ENCODE measurements around the gene DIMT1.

The DIMT1 gene

DNA sequence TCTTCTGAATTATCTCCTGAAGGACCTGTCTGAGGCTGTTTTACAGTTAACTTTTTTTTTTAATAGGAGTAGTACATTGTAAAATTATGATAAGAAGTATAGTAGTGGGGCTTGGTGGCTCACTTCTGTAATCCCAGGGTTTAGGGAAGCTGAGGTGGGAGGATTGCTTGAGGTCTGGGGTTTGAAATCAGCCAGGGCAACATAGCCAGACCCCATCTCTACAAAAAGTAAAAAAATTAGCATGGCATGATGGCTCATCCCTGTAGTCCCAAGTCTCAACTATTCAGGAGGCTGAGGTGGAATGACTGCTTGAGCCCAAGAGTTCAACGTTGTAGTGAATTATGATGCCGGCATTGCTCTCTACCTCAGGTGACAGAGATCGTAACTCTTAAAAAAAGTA lies 15.9 kb upstream of the DIMT1 start:
- TF ChIP-seq, protein P1, sequence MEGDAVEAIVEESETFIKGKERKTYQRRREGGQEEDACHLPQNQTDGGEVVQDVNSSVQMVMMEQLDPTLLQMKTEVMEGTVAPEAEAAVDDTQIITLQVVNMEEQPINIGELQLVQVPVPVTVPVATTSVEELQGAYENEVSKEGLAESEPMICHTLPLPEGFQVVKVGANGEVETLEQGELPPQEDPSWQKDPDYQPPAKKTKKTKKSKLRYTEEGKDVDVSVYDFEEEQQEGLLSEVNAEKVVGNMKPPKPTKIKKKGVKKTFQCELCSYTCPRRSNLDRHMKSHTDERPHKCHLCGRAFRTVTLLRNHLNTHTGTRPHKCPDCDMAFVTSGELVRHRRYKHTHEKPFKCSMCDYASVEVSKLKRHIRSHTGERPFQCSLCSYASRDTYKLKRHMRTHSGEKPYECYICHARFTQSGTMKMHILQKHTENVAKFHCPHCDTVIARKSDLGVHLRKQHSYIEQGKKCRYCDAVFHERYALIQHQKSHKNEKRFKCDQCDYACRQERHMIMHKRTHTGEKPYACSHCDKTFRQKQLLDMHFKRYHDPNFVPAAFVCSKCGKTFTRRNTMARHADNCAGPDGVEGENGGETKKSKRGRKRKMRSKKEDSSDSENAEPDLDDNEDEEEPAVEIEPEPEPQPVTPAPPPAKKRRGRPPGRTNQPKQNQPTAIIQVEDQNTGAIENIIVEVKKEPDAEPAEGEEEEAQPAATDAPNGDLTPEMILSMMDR (IDR thresholded peaks at IDR 0.05), result no peak

DNA sequence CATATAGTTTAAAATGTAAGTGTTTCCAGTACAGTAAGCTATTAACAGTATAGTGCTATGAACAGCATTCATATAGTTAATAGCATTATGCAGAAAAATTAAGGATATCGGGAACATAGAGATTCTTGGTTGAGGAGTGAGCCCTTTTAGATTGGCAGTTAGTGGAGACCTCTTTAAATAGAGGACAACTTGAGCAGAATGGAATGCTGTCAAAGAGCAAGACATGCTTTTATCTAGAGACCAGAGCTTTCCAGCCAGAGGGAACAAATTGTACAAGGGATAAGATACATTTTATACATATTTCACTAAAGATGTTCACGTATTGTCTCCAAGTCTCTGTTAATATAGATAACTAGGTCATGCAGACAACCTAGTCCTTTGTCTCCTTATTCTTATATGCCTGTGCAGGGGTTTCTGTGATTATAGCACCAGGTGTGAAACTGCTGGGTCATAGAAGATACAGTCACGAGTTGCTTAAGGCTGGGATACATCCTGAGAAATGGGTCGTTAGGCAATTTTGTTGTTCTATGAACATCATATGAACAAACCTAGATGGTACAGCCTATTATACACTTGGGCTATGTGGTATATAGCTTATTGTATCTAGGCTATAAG lies 14.9 kb upstream of the DIMT1 start:
- TF ChIP-seq, protein P1 (IDR thresholded peaks at IDR 0.05), result no peak

DNA sequence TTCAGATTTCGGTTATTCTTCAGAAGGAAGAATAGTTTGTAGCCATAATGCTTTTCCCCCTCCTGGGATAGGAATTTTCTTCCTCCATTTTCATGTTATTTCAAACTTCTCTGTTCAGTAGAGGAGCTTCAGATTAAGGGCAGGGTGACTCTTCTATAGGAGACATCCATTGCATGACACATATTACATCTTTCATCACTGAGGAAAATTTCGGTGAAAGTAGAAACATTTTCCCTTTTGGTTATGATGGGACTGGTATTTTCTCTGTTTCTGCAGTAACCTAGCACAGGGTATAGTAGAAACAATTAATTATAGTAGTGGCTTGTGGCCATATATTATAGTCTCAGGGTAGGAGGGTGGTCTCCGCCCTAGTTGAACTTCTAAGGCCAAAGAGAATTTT lies 10.0 kb upstream of the DIMT1 start:
- TF ChIP-seq, protein P1 (IDR thresholded peaks at IDR 0.05), result no peak

DNA sequence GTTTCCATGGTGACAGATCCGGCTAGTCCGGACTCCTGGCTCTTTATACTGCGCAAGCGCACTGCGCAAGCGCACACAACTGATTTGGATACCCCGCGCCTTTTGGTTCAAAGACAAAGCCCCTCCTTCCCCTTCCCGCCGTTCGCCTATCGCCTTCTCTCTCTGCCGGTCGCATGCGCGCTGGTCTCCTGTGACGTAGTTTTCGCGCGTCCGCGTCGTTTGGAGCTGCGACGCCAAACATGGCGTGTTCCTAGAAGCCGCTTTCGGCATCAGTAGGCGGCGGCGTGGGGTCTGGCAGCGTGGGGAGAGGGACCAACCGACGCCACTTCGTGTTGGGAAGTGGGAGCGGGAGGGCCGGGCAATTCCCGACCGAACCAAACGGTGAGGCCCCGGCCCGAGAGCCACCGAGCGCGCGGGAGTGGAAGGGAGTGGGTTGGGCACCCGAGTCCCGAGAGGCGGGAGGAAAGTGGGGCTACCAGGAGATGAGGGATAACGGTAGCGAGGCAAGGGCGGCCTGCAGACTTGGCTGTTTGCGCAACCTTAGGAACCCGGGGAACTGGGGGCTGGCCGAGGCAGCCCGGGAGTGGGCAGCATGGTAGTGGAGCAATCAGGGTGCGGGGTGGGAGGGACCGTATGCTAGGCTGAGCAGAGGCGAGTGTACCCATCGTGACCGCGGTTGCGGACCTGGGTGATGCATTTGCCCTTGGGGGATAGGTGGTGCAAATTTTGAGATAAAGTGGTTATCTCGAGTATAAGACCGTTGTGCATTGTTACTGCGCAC lies 9.0 kb upstream of the DIMT1 start, which contains the start of gene IPO11:
Gene IPO11 (plus strand): TSS at position 215 of the 781 bp plus-strand sequence. CDS start 24,517 bp downstream, outside the sequence.
- TF ChIP-seq, protein P1 (IDR thresholded peaks at IDR 0.05), result no peak

DNA sequence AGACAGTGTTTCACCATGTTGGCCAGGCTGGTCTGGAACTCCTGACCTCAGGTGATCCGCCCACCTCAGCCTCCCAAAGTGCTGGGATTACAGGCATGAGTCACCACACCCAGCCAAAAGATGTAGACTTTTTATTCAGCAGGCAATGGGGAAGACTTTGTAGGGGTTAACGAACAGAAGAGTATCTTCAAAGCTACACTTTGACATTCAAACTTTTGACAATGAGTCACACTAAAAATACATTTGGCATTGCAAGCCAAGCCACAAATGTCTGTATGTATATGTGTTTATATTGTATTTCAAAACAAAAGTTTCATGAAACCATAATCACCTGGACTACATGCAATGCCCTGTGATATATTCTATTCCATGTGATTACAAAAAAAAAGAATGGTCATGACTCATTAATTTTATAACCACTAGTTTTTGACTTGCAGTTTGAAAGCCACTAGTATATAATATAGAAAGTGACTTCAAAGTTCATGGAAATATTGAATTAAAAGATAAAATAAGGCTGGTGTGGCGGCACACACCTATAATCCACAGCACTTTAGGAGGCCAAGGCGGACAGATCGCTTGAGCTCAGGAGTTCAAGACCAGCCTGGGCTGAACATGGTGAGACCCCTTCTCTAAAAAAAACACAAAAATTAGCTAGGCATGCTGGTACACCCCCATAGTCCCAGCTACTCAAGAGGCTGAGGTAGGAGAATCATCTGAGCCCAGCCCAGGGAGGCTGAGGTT lies 8.3 kb downstream of the DIMT1 start:
- TF ChIP-seq, protein P1 (IDR thresholded peaks at IDR 0.05), result no peak

DNA sequence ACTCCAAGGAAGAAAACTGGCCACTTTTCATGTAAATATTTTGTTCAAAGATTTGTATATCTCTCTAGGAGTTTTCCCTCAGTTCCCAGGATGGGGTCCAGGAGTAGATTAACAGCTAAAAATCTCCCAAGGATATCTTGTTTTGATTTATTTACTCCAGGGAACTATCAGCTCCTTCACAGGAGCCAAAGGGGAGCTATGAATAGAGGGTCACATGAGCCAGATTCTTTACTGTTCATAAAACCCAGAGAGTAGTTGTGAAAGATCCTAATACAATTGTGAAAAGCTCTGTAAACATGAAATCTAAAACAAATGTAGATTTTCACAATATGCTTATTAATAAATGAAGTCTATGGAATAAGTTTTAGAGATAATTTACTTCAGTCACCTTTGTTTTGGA lies 16.9 kb downstream of the DIMT1 start:
- TF ChIP-seq, protein P1 (IDR thresholded peaks at IDR 0.05), result no peak

DNA sequence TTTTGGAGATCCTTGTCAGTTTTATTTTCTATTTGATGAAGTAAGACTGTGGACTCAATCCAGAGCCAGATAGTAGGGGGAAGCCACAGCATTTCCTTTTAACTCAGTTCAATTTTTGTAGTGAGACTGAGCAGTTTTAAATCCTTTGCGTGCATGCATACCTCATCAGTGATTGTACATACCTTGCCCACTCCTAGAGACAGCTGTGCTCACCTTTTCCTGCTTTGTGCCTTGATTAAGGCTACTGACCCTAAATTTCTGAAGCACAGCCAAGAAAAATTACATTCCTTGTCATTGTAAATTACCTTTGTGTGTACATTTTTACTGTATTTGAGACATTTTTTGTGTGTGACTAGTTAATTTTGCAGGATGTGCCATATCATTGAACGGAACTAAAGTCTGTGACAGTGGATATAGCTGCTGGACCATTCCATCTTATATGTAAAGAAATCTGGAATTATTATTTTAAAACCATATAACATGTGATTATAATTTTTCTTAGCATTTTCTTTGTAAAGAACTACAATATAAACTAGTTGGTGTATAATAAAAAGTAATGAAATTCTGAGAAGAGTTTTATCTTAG lies 17.8 kb downstream of the DIMT1 start:
- TF ChIP-seq, protein P1 (IDR thresholded peaks at IDR 0.05), result no peak

Data from LNCAP (cell line).